KMS-11 (cell line): Measurements from ENCODE around the gene PEA15.
A peak's percentile ranks its signal among the peaks of the same experiment; 100 is the strongest.

Experiments used
- H2AFZ ChIP-seq: fragments of 200-600 bp; sonication (generic); 2 replicates; pipeline ENCODE4 v1.6.1; 2016; ENCODE audit warnings: antibody characterized with exemption, mixed run types, low read depth
- H3K27ac ChIP-seq: fragments of 200-600 bp; sonication (generic); 2 replicates; pipeline ENCODE4 v1.6.1; 2016; ENCODE audit warnings: mild to moderate bottlenecking, mixed run types
- H3K27me3 ChIP-seq: fragments of 200-600 bp; sonication (generic); 2 replicates; pipeline ENCODE4 v1.6.1; 2017; ENCODE audit warnings: mild to moderate bottlenecking, low read depth, mixed run types, moderate library complexity; ENCODE audit not compliant: insufficient read depth
- H3K36me3 ChIP-seq: fragments of 200-600 bp; sonication (generic); 2 replicates; pipeline ENCODE4 v1.6.1; 2017; ENCODE audit warnings: mild to moderate bottlenecking, mixed run types; ENCODE audit not compliant: insufficient read depth
- H3K4me1 ChIP-seq: fragments of 200-600 bp; sonication (generic); 2 replicates; pipeline ENCODE4 v1.6.1; 2016; ENCODE audit warnings: mild to moderate bottlenecking, low read depth, mixed run types; ENCODE audit not compliant: poor library complexity, severe bottlenecking
- H3K4me2 ChIP-seq: fragments of 200-600 bp; sonication (generic); 2 replicates; pipeline ENCODE4 v1.7.0; 2016; ENCODE audit warnings: mild to moderate bottlenecking, mixed run types
- H3K4me3 ChIP-seq: fragments of 200-600 bp; sonication (generic); IDR thresholded peaks from 2 replicates; pipeline ENCODE4 v1.6.1; 2017; ENCODE audit warnings: low read depth, low read length, mixed read lengths; ENCODE audit not compliant: insufficient read depth
- H3K79me2 ChIP-seq: fragments of 200-600 bp; sonication (generic); 2 replicates; pipeline ENCODE4 v1.6.1; 2016; ENCODE audit warnings: low read depth, mixed run types; ENCODE audit not compliant: insufficient read depth
- H3K9ac ChIP-seq: fragments of 200-600 bp; sonication (generic); 2 replicates; pipeline ENCODE4 v1.6.1; 2016; ENCODE audit warnings: mild to moderate bottlenecking, mixed run types
- H4K20me1 ChIP-seq: fragments of 200-600 bp; sonication (generic); 2 replicates; pipeline ENCODE4 v1.6.1; 2016; ENCODE audit warnings: mild to moderate bottlenecking, mixed run types; ENCODE audit not compliant: insufficient read depth
- CTCF ChIP-seq: fragments of 200-600 bp; sonication (generic); conservative IDR thresholded peaks from 2 replicates; pipeline ENCODE4 v1.6.1; 2017; ENCODE audit warnings: low read depth, mild to moderate bottlenecking, antibody characterized with exemption, low read length, moderate library complexity, mixed read lengths

The PEA15 gene

GRCh38 chr1:160192234-160192633 is 12.9 kb upstream of the PEA15 start:
- peak overlapping the region; percentile 66; the same call in 1 of the 2 replicates for H2AFZ ChIP-seq
- no peaks in the 10 kb centered on the region for H3K79me2 ChIP-seq
- no peak overlapping the region for H3K27ac ChIP-seq
- TF ChIP-seq CTCF = no peak
- no peak overlapping the region for H3K9ac ChIP-seq
- no peaks in the 10 kb centered on the region for H3K36me3 ChIP-seq
- H3K4me2 ChIP-seq = no peak overlapping the region
- H3K4me1 ChIP-seq = peaks cover 36% of the 10 kb centered on the region
- H4K20me1 ChIP-seq = no peaks in the 10 kb centered on the region
- H3K27me3 ChIP-seq = no peaks in the 10 kb centered on the region
- no peak overlapping the region for H3K4me3 ChIP-seq

GRCh38 chr1:160193091-160193819 is 11.9 kb upstream of the PEA15 start:
- Histone ChIP-seq H4K20me1 (no peaks in the 10 kb centered on the region), H3K4me3 (no peak overlapping the region), H2AFZ (peak overlapping the region; percentile 66), H3K36me3 (no peaks in the 10 kb centered on the region), H3K27ac (no peak overlapping the region), H3K4me1 (peaks cover 37% of the 10 kb centered on the region), H3K27me3 (no peaks in the 10 kb centered on the region), H3K9ac (no peak overlapping the region), H3K4me2 (peak overlapping the region; percentile 32; the same call in 1 of the 2 replicates), H3K79me2 (no peaks in the 10 kb centered on the region)
- TF ChIP-seq CTCF = peak; percentile 100

GRCh38 chr1:160193832-160194736 is 11.1 kb upstream of the PEA15 start:
- no peak overlapping the region for H3K4me2 ChIP-seq

GRCh38 chr1:160194737-160195059 is 10.5 kb upstream of the PEA15 start:
- TF ChIP-seq CTCF = no peak
- Histone ChIP-seq H3K79me2 (no peaks in the 10 kb centered on the region), H3K4me1 (peaks cover 37% of the 10 kb centered on the region), H3K27ac (no peak overlapping the region), H2AFZ (no peak overlapping the region), H3K4me3 (no peak overlapping the region), H3K27me3 (no peaks in the 10 kb centered on the region), H4K20me1 (no peaks in the 10 kb centered on the region), H3K4me2 (no peak overlapping the region), H3K9ac (no peak overlapping the region), H3K36me3 (no peaks in the 10 kb centered on the region)

More at GRCh38 chr1:160193832-160194736, 11.1 kb upstream of the PEA15 start:
- no peak overlapping the region for H3K27ac ChIP-seq
- no peaks in the 10 kb centered on the region for H3K36me3 ChIP-seq
- no peaks in the 10 kb centered on the region for H3K79me2 ChIP-seq
- H3K4me1 ChIP-seq = peaks cover 37% of the 10 kb centered on the region
- H4K20me1 ChIP-seq = no peaks in the 10 kb centered on the region
- no peak overlapping the region for H3K4me3 ChIP-seq
- no peaks in the 10 kb centered on the region for H3K27me3 ChIP-seq
- TF ChIP-seq CTCF = 0 out of 2 replicates have a peak, but pooled peaks have one; percentile 4
- H2AFZ ChIP-seq = peak overlapping the region; percentile 66; the same call in 1 of the 2 replicates
- H3K9ac ChIP-seq = no peak overlapping the region
